Uterus (tissue), 2 donors: ENCODE data around the gene PLS1.

ENCODE experiments used
- CTCF ChIP-seq, 4 experiments: fragments of 200-600 bp in 2 of 4; fragments of 450-650 bp in 2 of 4; sonication (generic) in 2 of 4; IDR thresholded peaks; one replicate each; pipeline ENCODE4 v1.5.1; 2016 to 2019; ENCODE audit warnings: antibody characterized with exemption in 4 of 4, mild to moderate bottlenecking in 2 of 4, moderate library complexity in 1 of 4
- POLR2A ChIP-seq, 2 donors: fragments of 450-650 bp; IDR thresholded peaks; one replicate each; pipeline ENCODE4 v1.6.1; 2016; ENCODE audit warnings: antibody characterized with exemption in 2 of 2, mild to moderate bottlenecking in 1 of 2, moderate library complexity in 1 of 2

GRCh38 chr3:142611206-142611605 is 15.0 kb downstream of the PLS1 start:
- no peak for TF ChIP-seq POLR2A (IDR thresholded peaks at IDR 0.05)
- TF ChIP-seq CTCF (IDR thresholded peaks at IDR 0.05): no peak
